HG03097 (cell line): ENCODE data around the gene FHIP1A.

Experiments
- ATAC-seq: cut with Tn5 transposase; IDR thresholded peaks from one replicate; pipeline ENCODE4 v1.9.1; 2021; ENCODE audit not compliant: unreplicated experiment, low FRiP score

FHIP1A gene

GRCh38 chr4:151417164-151417571 lies 8.2 kb downstream of the FHIP1A start:
- ATAC-seq: no peak

GRCh38 chr4:151417766-151418376 lies 8.9 kb downstream of the FHIP1A start:
- ATAC-seq: no peak

- no peak for ATAC-seq
Measured at GRCh38 chr4:151418385-151418784, 9.4 kb downstream of the FHIP1A start.

GRCh38 chr4:151418856-151419255 lies 9.9 kb downstream of the FHIP1A start:
- ATAC-seq: no peak

- no peak for ATAC-seq
Measured at GRCh38 chr4:151420250-151420807, 11.4 kb downstream of the FHIP1A start.

GRCh38 chr4:151422854-151423253 lies 13.9 kb downstream of the FHIP1A start:
- ATAC-seq: no peak

GRCh38 chr4:151426513-151426912 lies 17.5 kb downstream of the FHIP1A start:
- ATAC-seq: no peak

- ATAC-seq: no peak
Measured at GRCh38 chr4:151427266-151427665, 18.3 kb downstream of the FHIP1A start.

- no peak for ATAC-seq
Measured at GRCh38 chr4:151428346-151428745, 19.4 kb downstream of the FHIP1A start.

GRCh38 chr4:151429957-151430570 lies 21.1 kb downstream of the FHIP1A start:
- ATAC-seq: no peak

- no peak for ATAC-seq
Measured at GRCh38 chr4:151430740-151431457, 21.9 kb downstream of the FHIP1A start.

GRCh38 chr4:151431728-151432127 lies 22.8 kb downstream of the FHIP1A start:
- no peak for ATAC-seq

GRCh38 chr4:151432654-151433053 lies 23.7 kb downstream of the FHIP1A start:
- ATAC-seq: no peak

GRCh38 chr4:151434183-151434860 lies 25.3 kb downstream of the FHIP1A start:
- no peak for ATAC-seq

GRCh38 chr4:151436093-151436518 lies 27.1 kb downstream of the FHIP1A start:
- ATAC-seq: no peak

GRCh38 chr4:151437505-151437904 lies 28.5 kb downstream of the FHIP1A start:
- ATAC-seq: no peak

- no peak for ATAC-seq
Measured at GRCh38 chr4:151438154-151438553, 29.2 kb downstream of the FHIP1A start.

- ATAC-seq: no peak
Measured at GRCh38 chr4:151439320-151439719, 30.3 kb downstream of the FHIP1A start.

- no peak for ATAC-seq
Measured at GRCh38 chr4:151442002-151442401, 33.0 kb downstream of the FHIP1A start.

- ATAC-seq: no peak
Measured at GRCh38 chr4:151443247-151443646, 34.3 kb downstream of the FHIP1A start.

GRCh38 chr4:151443752-151444151 lies 34.8 kb downstream of the FHIP1A start:
- no peak for ATAC-seq
